ENCODE measurements around the gene KRTAP10-9.

- TF ChIP-seq GATA3 (IDR thresholded peaks at IDR 0.05; ENCODE audit: low read depth, low read length) = no peak
- TF ChIP-seq GATA2 (IDR thresholded peaks at IDR 0.05; ENCODE audit: low read depth, low read length) = no peak
These were observed 47.6 kb upstream of the KRTAP10-9 start for GRCh38 chr21:44579056-44579832.

Data from SH-SY5Y (cell line).